IPS-15b (cell line): ENCODE data around the gene WBP4.
"Not testable (repeated sequence)": the region's sequence is repeated elsewhere in the genome, so short reads cannot be mapped to it uniquely, and the experiment has no call there.

Experiments
- H3K27me3 ChIP-seq: one replicate; pipeline ENCODE4 v1.6.1; 2013; ENCODE audit warnings: low read length; ENCODE audit not compliant: control insufficient read depth, insufficient read depth
- H3K36me3 ChIP-seq: one replicate; pipeline ENCODE4 v1.6.1; 2013; ENCODE audit warnings: low read length; ENCODE audit not compliant: control insufficient read depth, insufficient read depth
- H3K4me1 ChIP-seq: one replicate; pipeline ENCODE4 v1.6.1; 2013; ENCODE audit warnings: mild to moderate bottlenecking, low read length; ENCODE audit not compliant: control insufficient read depth, insufficient read depth
- H3K4me3 ChIP-seq: one replicate; pipeline ENCODE4 v1.5.1; 2013; ENCODE audit warnings: low read depth, low read length
- H3K9ac ChIP-seq: one replicate; pipeline ENCODE4 v1.6.1; 2013; ENCODE audit warnings: low read depth, mild to moderate bottlenecking, low read length
- H3K9me3 ChIP-seq: one replicate; pipeline ENCODE4 v1.6.1; 2013; ENCODE audit warnings: mild to moderate bottlenecking, low read length; ENCODE audit not compliant: control insufficient read depth, insufficient read depth

Gene WBP4

GRCh38 chr13:41107104-41107571 lies 45.8 kb downstream of the WBP4 start:
- Histone ChIP-seq H3K9me3 (no peaks in the 10 kb centered on the region), H3K36me3 (no peaks in the 10 kb centered on the region), H3K27me3 (no peaks in the 10 kb centered on the region), H3K4me3 (peak overlapping the region; percentile 61), H3K4me1 (peaks cover 8% of the 10 kb centered on the region), H3K9ac (no peak overlapping the region)

GRCh38 chr13:41107584-41108014 lies 46.3 kb downstream of the WBP4 start:
- Histone ChIP-seq H3K4me3 (peak overlapping the region; percentile 61), H3K36me3 (no peaks in the 10 kb centered on the region), H3K9me3 (no peaks in the 10 kb centered on the region), H3K4me1 (peaks cover 8% of the 10 kb centered on the region), H3K27me3 (no peaks in the 10 kb centered on the region), H3K9ac (no peak overlapping the region)

- Histone ChIP-seq H3K4me3 (no peak overlapping the region), H3K27me3 (no peaks in the 10 kb centered on the region), H3K9ac (no peak overlapping the region), H3K9me3 (no peaks in the 10 kb centered on the region), H3K36me3 (no peaks in the 10 kb centered on the region), H3K4me1 (peaks cover 8% of the 10 kb centered on the region)
These were observed 50.1 kb downstream of the WBP4 start for GRCh38 chr13:41111454-41111853.

GRCh38 chr13:41117869-41118268 lies 56.6 kb downstream of the WBP4 start:
- Histone ChIP-seq H3K4me1 (no peaks in the 10 kb centered on the region), H3K36me3 (no peaks in the 10 kb centered on the region), H3K9ac (no peak overlapping the region), H3K9me3 (no peaks in the 10 kb centered on the region), H3K4me3 (no peak overlapping the region), H3K27me3 (no peaks in the 10 kb centered on the region)

GRCh38 chr13:41122838-41123237 lies 61.5 kb downstream of the WBP4 start:
- Histone ChIP-seq H3K9me3 (no peaks in the 10 kb centered on the region), H3K36me3 (no peaks in the 10 kb centered on the region), H3K27me3 (no peaks in the 10 kb centered on the region), H3K4me3 (no peak overlapping the region), H3K9ac (no peak overlapping the region), H3K4me1 (peaks cover 5% of the 10 kb centered on the region)

GRCh38 chr13:41127701-41128100 lies 66.4 kb downstream of the WBP4 start:
- Histone ChIP-seq H3K9ac (no peak overlapping the region), H3K9me3 (no peaks in the 10 kb centered on the region), H3K36me3 (no peaks in the 10 kb centered on the region), H3K27me3 (no peaks in the 10 kb centered on the region), H3K4me3 (no peak overlapping the region), H3K4me1 (peaks cover 10% of the 10 kb centered on the region)

GRCh38 chr13:41130356-41130755 lies 69.0 kb downstream of the WBP4 start:
- H3K9ac ChIP-seq = no peak overlapping the region
- no peaks in the 10 kb centered on the region for H3K27me3 ChIP-seq
- no peaks in the 10 kb centered on the region for H3K36me3 ChIP-seq
- no peaks in the 10 kb centered on the region for H3K9me3 ChIP-seq
- peaks cover 12% of the 10 kb centered on the region for H3K4me1 ChIP-seq
- H3K4me3 ChIP-seq = peak overlapping the region; percentile 45

- Histone ChIP-seq H3K4me1 (peaks cover 13% of the 10 kb centered on the region), H3K4me3 (peak overlapping the region; percentile 45)
- not testable (repeated sequence) for H3K9ac ChIP-seq
These were observed 69.9 kb downstream of the WBP4 start for GRCh38 chr13:41131189-41131588.

GRCh38 chr13:41131660-41132511 lies 70.6 kb downstream of the WBP4 start:
- peaks cover 12% of the 10 kb centered on the region for H3K4me1 ChIP-seq
- H3K36me3 ChIP-seq, H3K27me3 ChIP-seq, H3K9me3 ChIP-seq: not testable (repeated sequence)
- H3K4me3 ChIP-seq = peak overlapping the region; percentile 90
- H3K9ac ChIP-seq = peak overlapping the region; percentile 67

More at GRCh38 chr13:41131189-41131588, 69.9 kb downstream of the WBP4 start:
- not testable (repeated sequence) for H3K36me3 ChIP-seq, H3K27me3 ChIP-seq, H3K9me3 ChIP-seq

- Histone ChIP-seq H3K4me1 (peaks cover 10% of the 10 kb centered on the region), H3K27me3 (no peaks in the 10 kb centered on the region), H3K9me3 (no peaks in the 10 kb centered on the region), H3K9ac (peak within 1 kb of the TSS; percentile 67), H3K4me3 (peak within 1 kb of the TSS; percentile 90), H3K36me3 (no peaks in the 10 kb centered on the region)
These were observed 71.3 kb downstream of the WBP4 start, which contains the start of gene KBTBD6 for GRCh38 chr13:41132512-41133152. TSS of gene KBTBD6 (minus strand) at chr13:41132802. CDS start at chr13:41132511, 291 bp downstream.
